Liver (tissue), 3 donors: ENCODE data around the gene TCF12.

Experiments used
- GABPA ChIP-seq, 2 donors: IDR thresholded peaks in 1 of 2; conservative IDR thresholded peaks in 1 of 2; 2 replicates each; pipeline ENCODE4 v1.6.1; 2016; ENCODE audit warnings: antibody characterized with exemption in 2 of 2, mild to moderate bottlenecking in 1 of 2, moderate library complexity in 1 of 2
- NR2F2 ChIP-seq: IDR thresholded peaks from 2 replicates; pipeline ENCODE4 v1.6.1; 2016; ENCODE audit warnings: antibody characterized with exemption
- RAD21 ChIP-seq, 2 donors: IDR thresholded peaks; 2 replicates each; pipeline ENCODE4 v1.6.1; 2016; ENCODE audit warnings: antibody characterized with exemption in 2 of 2, mild to moderate bottlenecking in 2 of 2
- RXRA ChIP-seq, 2 donors: IDR thresholded peaks; 2 replicates each; pipeline ENCODE4 v1.6.1; 2017 to 2018; ENCODE audit warnings: antibody characterized with exemption in 2 of 2, mild to moderate bottlenecking in 1 of 2
- TF ChIP-seq, protein P1 (sequence below): fragments of 150-350 bp; IDR thresholded peaks from 2 replicates; pipeline ENCODE4 v1.5.1; 2017; ENCODE audit warnings: improper control_type of control experiment, low read depth, low read length; ENCODE audit not compliant: missing input control
- TF ChIP-seq, protein P2 (sequence below): IDR thresholded peaks from 2 replicates; pipeline ENCODE4 v1.6.1; 2016; ENCODE audit warnings: antibody characterized with exemption, mild to moderate bottlenecking
- TF ChIP-seq, protein P3 (sequence below): IDR thresholded peaks from 2 replicates; pipeline ENCODE4 v1.6.1; 2016; ENCODE audit warnings: antibody characterized with exemption
- donor health status: healthy.
- donor health status: healthy.

DNA sequence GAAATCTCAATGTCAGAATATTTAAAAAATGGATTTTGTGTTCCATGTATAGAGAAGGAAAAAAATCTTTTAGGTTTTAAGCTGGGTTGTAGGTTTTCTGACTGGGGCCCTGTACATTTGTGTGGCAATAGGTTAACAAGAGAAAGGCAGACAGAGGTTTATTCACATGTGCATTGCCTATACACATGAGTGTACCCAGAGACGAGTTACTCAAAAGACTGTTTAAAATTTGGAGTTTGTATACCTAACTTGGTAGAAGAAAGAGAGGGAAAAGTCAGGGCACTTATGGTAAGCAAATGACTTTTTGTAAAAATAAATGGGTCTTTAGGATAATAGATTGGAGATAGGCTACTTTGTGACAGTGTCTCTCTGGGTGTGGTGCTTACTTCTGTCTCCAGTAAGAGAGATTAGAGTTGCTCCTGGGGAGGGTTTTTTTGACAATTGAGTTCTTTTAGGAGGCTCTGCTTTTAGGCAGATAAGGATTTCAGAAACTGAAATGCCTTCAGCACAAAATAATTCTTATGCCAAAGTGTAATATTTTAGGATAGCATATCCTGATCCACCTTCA lies 225.2 kb downstream of the TCF12 start:
- TF ChIP-seq, protein P1, sequence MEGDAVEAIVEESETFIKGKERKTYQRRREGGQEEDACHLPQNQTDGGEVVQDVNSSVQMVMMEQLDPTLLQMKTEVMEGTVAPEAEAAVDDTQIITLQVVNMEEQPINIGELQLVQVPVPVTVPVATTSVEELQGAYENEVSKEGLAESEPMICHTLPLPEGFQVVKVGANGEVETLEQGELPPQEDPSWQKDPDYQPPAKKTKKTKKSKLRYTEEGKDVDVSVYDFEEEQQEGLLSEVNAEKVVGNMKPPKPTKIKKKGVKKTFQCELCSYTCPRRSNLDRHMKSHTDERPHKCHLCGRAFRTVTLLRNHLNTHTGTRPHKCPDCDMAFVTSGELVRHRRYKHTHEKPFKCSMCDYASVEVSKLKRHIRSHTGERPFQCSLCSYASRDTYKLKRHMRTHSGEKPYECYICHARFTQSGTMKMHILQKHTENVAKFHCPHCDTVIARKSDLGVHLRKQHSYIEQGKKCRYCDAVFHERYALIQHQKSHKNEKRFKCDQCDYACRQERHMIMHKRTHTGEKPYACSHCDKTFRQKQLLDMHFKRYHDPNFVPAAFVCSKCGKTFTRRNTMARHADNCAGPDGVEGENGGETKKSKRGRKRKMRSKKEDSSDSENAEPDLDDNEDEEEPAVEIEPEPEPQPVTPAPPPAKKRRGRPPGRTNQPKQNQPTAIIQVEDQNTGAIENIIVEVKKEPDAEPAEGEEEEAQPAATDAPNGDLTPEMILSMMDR: no peak
- TF ChIP-seq RAD21 (IDR thresholded peaks at IDR 0.05): no peak
- TF ChIP-seq, protein P2, sequence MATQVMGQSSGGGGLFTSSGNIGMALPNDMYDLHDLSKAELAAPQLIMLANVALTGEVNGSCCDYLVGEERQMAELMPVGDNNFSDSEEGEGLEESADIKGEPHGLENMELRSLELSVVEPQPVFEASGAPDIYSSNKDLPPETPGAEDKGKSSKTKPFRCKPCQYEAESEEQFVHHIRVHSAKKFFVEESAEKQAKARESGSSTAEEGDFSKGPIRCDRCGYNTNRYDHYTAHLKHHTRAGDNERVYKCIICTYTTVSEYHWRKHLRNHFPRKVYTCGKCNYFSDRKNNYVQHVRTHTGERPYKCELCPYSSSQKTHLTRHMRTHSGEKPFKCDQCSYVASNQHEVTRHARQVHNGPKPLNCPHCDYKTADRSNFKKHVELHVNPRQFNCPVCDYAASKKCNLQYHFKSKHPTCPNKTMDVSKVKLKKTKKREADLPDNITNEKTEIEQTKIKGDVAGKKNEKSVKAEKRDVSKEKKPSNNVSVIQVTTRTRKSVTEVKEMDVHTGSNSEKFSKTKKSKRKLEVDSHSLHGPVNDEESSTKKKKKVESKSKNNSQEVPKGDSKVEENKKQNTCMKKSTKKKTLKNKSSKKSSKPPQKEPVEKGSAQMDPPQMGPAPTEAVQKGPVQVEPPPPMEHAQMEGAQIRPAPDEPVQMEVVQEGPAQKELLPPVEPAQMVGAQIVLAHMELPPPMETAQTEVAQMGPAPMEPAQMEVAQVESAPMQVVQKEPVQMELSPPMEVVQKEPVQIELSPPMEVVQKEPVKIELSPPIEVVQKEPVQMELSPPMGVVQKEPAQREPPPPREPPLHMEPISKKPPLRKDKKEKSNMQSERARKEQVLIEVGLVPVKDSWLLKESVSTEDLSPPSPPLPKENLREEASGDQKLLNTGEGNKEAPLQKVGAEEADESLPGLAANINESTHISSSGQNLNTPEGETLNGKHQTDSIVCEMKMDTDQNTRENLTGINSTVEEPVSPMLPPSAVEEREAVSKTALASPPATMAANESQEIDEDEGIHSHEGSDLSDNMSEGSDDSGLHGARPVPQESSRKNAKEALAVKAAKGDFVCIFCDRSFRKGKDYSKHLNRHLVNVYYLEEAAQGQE: no peak
- TF ChIP-seq GABPA (IDR thresholded peaks at IDR 0.05 in 1 of 2, conservative IDR thresholded peaks at IDR 0.05 in 1 of 2): no peak
- TF ChIP-seq, protein P3, sequence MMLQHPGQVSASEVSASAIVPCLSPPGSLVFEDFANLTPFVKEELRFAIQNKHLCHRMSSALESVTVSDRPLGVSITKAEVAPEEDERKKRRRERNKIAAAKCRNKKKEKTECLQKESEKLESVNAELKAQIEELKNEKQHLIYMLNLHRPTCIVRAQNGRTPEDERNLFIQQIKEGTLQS: no peak
- no peak for TF ChIP-seq RXRA (IDR thresholded peaks at IDR 0.05)
- no peak for TF ChIP-seq NR2F2
